ENCODE data around the gene ACO2.

- TF ChIP-seq CTCF (conservative IDR thresholded peaks at IDR 0.05; ENCODE audit: low read length) (peak; percentile 93), EZH2phosphoT487 (IDR thresholded peaks at IDR 0.05; ENCODE audit: borderline replicate concordance) (no peak)
Measured at GRCh38 chr22:41576877-41577276, 108.0 kb downstream of the ACO2 start.
